Testis (tissue), 2 donors: ENCODE results near the gene PDLIM5.

Experiments
- POLR2A ChIP-seq: fragments of 450-650 bp; IDR thresholded peaks from one replicate; pipeline ENCODE4 v1.6.1; 2017; ENCODE audit warnings: antibody characterized with exemption, mild to moderate bottlenecking, moderate library complexity
- TF ChIP-seq, protein P1 (sequence below), 3 experiments: fragments of 450-650 bp in 2 of 3; fragments of 200-600 bp in 1 of 3; sonication (generic) in 1 of 3; IDR thresholded peaks; one replicate each; pipeline ENCODE4 v1.5.1; 2016 to 2019; ENCODE audit warnings: antibody characterized with exemption in 3 of 3, mild to moderate bottlenecking in 2 of 3, moderate library complexity in 1 of 3

GRCh38 chr4:94439606-94440005, 12.1 kb upstream of the PDLIM5 start:
- TF ChIP-seq POLR2A = no peak
- TF ChIP-seq, protein P1, sequence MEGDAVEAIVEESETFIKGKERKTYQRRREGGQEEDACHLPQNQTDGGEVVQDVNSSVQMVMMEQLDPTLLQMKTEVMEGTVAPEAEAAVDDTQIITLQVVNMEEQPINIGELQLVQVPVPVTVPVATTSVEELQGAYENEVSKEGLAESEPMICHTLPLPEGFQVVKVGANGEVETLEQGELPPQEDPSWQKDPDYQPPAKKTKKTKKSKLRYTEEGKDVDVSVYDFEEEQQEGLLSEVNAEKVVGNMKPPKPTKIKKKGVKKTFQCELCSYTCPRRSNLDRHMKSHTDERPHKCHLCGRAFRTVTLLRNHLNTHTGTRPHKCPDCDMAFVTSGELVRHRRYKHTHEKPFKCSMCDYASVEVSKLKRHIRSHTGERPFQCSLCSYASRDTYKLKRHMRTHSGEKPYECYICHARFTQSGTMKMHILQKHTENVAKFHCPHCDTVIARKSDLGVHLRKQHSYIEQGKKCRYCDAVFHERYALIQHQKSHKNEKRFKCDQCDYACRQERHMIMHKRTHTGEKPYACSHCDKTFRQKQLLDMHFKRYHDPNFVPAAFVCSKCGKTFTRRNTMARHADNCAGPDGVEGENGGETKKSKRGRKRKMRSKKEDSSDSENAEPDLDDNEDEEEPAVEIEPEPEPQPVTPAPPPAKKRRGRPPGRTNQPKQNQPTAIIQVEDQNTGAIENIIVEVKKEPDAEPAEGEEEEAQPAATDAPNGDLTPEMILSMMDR (IDR thresholded peaks at IDR 0.05) = no peak
